Ishikawa (cell line): ENCODE measurements around the gene OR51D1.

ENCODE experiments used
- CEBPB ChIP-seq: IDR thresholded peaks from 2 replicates; pipeline ENCODE4 v1.6.1; 2012
- CREB1 ChIP-seq: IDR thresholded peaks from 2 replicates; pipeline ENCODE4 v1.6.1; 2012; ENCODE audit warnings: low read depth
- EP300 ChIP-seq: IDR thresholded peaks from 2 replicates; pipeline ENCODE4 v1.6.1; 2012; ENCODE audit warnings: borderline replicate concordance
- FOXM1 ChIP-seq: IDR thresholded peaks from 2 replicates; pipeline ENCODE4 v1.6.1; 2012; ENCODE audit warnings: low read depth, borderline replicate concordance
- MAX ChIP-seq: IDR thresholded peaks from 2 replicates; pipeline ENCODE4 v1.6.1; 2012
- NFIC ChIP-seq: IDR thresholded peaks from 2 replicates; pipeline ENCODE4 v1.6.1; 2012
- RAD21 ChIP-seq: IDR thresholded peaks from 2 replicates; pipeline ENCODE4 v1.6.1; 2012; ENCODE audit warnings: low read depth
- REST ChIP-seq: IDR thresholded peaks from 2 replicates; pipeline ENCODE4 v1.6.1; 2012; ENCODE audit warnings: low read depth, mild to moderate bottlenecking
- TAF1 ChIP-seq: IDR thresholded peaks from 2 replicates; pipeline ENCODE4 v1.6.1; 2012; ENCODE audit warnings: low read depth, mild to moderate bottlenecking
- TEAD4 ChIP-seq: IDR thresholded peaks from 2 replicates; pipeline ENCODE4 v1.6.1; 2012
- USF1 ChIP-seq: IDR thresholded peaks from 2 replicates; pipeline ENCODE4 v1.6.1; 2012
- YY1 ChIP-seq: IDR thresholded peaks from 2 replicates; pipeline ENCODE4 v1.6.1; 2012; ENCODE audit warnings: low read depth
- ZBTB7A ChIP-seq: IDR thresholded peaks from 2 replicates; pipeline ENCODE4 v1.6.1; 2012; ENCODE audit warnings: low read depth

- TF ChIP-seq EP300 (no peak), FOXM1 (no peak), RAD21 (no peak), MAX (no peak), TEAD4 (no peak), NFIC (no peak), CREB1 (no peak), REST (no peak), TAF1 (no peak), USF1 (no peak), ZBTB7A (no peak), CEBPB (no peak), YY1 (no peak)
Observed at GRCh38 chr11:4643682-4644081, 6.4 kb downstream of the OR51D1 start, which contains the start of gene OR51E1.
